RWPE2 (cell line): Measurements from ENCODE around the gene RPA3.

Experiments used
- ATAC-seq: fragments of 200-7000 bp; cut with Tn5 transposase; 3 replicates; pipeline ENCODE4 v1.9.1; 2021; ENCODE audit warnings: low read depth
- DNase-seq: peaks from one replicate; pipeline ENCODE4 v3.0.0-alpha.2; 2020; ENCODE audit warnings: low spot score
- H3K27ac ChIP-seq: fragments of 450-650 bp; 2 replicates; pipeline ENCODE4 v1.5.1; 2017; ENCODE audit warnings: mild to moderate bottlenecking; ENCODE audit not compliant: poor library complexity, severe bottlenecking
- H3K27me3 ChIP-seq: fragments of 250-450 bp; sonication (Bioruptor Pico); 2 replicates; pipeline ENCODE4 v1.5.1; 2021; ENCODE audit warnings: mild to moderate bottlenecking, moderate library complexity; ENCODE audit not compliant: insufficient read depth, poor library complexity, severe bottlenecking
- H3K36me3 ChIP-seq: fragments of 250-450 bp; sonication (Bioruptor Pico); 2 replicates; pipeline ENCODE4 v1.5.1; 2020; ENCODE audit warnings: low read depth, mild to moderate bottlenecking, moderate library complexity
- H3K4me1 ChIP-seq: fragments of 250-450 bp; sonication (Bioruptor Pico); 2 replicates; pipeline ENCODE4 v1.5.1; 2021; ENCODE audit warnings: mild to moderate bottlenecking, moderate library complexity; ENCODE audit not compliant: insufficient read depth, poor library complexity, severe bottlenecking
- H3K4me3 ChIP-seq: fragments of 250-450 bp; sonication (Bioruptor Pico); 2 replicates; pipeline ENCODE4 v1.5.1; 2021; ENCODE audit warnings: mild to moderate bottlenecking, moderate library complexity; ENCODE audit not compliant: severe bottlenecking
- H3K9me3 ChIP-seq: fragments of 250-450 bp; sonication (Bioruptor Pico); 2 replicates; pipeline ENCODE4 v1.5.1; 2021; ENCODE audit warnings: mild to moderate bottlenecking, moderate library complexity; ENCODE audit not compliant: severe bottlenecking
- TF ChIP-seq, protein P1 (sequence below): fragments of 450-650 bp; IDR thresholded peaks from one replicate; pipeline ENCODE4 v1.5.1; 2017; ENCODE audit warnings: mild to moderate bottlenecking, moderate library complexity; ENCODE audit not compliant: poor library complexity, severe bottlenecking

RPA3 gene

DNA sequence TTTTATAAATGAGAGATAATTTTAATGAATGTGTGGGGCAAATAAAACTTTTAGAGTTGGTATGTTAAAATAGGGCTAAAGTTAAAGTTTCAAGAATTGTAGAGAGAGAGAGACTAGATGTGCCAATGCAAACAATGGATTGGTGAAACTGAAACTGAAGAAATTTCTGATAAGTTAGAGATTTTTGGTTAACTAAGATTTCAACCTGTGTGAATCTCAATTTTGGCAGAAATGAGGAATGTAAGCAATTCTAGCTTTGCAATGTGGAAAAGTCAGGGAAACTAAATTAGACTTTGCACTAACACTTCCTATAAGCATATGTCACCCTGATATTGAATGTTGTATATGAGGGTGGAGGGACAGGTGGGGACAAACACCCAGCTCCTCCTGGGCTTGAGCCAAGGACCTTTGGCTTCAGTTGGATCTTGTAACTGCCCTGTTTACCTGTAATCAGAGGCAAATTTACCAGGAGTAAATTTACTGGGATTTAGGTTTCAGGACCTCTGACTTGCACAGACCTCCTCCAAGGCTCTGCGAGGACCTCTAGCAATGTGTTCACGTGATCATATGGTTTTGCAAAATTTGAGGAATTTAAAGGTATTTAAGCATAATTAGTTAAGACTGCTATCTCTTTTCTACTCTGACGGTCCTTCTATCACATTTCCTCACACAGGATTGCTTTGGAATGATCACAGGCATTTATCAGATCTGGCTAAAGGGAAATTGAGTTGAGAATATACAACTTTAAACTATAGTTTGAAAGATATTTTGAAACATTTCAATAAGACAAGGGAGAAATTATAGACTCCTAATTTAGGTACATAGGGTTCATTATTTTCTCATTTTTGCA, 33.1 kb upstream of the RPA3 start:
- no peaks in the 10 kb centered on the region for H3K9me3 ChIP-seq
- no peaks in the 10 kb centered on the region for H3K27me3 ChIP-seq
- ATAC-seq = no peak
- TF ChIP-seq, protein P1, sequence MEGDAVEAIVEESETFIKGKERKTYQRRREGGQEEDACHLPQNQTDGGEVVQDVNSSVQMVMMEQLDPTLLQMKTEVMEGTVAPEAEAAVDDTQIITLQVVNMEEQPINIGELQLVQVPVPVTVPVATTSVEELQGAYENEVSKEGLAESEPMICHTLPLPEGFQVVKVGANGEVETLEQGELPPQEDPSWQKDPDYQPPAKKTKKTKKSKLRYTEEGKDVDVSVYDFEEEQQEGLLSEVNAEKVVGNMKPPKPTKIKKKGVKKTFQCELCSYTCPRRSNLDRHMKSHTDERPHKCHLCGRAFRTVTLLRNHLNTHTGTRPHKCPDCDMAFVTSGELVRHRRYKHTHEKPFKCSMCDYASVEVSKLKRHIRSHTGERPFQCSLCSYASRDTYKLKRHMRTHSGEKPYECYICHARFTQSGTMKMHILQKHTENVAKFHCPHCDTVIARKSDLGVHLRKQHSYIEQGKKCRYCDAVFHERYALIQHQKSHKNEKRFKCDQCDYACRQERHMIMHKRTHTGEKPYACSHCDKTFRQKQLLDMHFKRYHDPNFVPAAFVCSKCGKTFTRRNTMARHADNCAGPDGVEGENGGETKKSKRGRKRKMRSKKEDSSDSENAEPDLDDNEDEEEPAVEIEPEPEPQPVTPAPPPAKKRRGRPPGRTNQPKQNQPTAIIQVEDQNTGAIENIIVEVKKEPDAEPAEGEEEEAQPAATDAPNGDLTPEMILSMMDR = no peak
- no peak overlapping the region for H3K27ac ChIP-seq
- H3K36me3 ChIP-seq = no peaks in the 10 kb centered on the region
- H3K4me1 ChIP-seq = no peaks in the 10 kb centered on the region
- DNase-seq = no peak
- no peak overlapping the region for H3K4me3 ChIP-seq

DNA sequence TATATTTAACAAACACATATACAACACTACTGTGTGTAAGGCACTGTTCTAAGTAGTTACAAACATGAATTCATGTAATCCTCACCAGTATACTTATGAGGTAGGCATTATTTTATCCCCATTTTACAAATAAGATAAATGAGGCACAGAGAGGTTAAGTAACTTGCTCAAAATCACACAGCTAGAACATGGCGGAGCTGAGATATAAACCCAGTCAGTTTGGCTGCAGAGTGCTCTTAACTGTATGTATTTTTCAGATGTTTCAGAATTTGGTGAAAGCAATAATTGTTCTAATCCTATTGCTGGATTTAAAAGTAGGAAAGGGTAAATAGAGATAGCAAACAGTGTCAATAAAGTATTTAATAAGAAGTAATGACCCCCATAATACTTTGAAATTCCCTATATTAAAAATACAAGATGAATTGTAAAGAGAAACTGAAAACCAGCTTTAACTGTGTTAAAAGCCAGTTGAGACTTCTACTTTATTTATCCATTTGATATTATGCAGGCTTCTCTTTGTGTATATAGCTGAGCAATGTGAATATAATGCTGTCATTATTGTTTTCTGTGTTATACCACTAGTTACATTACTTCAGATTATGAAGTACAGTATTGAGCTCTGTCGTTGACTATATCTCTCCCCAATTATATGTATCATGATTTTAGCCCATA, 32.3 kb upstream of the RPA3 start:
- ATAC-seq (no peak), DNase-seq (no peak)
- H3K36me3 ChIP-seq = no peaks in the 10 kb centered on the region
- H3K4me3 ChIP-seq = no peak overlapping the region
- no peak overlapping the region for H3K27ac ChIP-seq
- TF ChIP-seq, protein P1 = no peak
- H3K4me1 ChIP-seq = no peaks in the 10 kb centered on the region
- H3K9me3 ChIP-seq = no peaks in the 10 kb centered on the region
- H3K27me3 ChIP-seq = no peaks in the 10 kb centered on the region

DNA sequence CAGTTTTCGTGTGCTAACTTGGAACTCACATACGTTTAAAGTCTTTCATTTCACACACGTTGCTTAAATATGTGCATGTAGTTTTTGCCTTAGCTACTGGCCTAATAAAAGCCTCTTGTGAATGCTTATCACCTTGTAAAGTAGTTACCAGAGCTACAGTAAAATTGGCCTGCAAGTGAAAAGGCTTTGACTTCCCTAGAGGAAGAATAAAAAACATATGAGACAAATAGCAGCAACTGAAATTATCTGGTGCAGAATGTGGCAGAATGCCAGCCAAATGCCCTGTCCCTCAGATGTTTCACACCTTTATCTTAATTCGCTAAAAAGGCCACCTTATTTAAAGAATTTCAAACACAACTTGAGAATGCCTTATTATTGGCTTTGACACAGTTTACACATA, 28.1 kb upstream of the RPA3 start:
- no peak for ATAC-seq

DNA sequence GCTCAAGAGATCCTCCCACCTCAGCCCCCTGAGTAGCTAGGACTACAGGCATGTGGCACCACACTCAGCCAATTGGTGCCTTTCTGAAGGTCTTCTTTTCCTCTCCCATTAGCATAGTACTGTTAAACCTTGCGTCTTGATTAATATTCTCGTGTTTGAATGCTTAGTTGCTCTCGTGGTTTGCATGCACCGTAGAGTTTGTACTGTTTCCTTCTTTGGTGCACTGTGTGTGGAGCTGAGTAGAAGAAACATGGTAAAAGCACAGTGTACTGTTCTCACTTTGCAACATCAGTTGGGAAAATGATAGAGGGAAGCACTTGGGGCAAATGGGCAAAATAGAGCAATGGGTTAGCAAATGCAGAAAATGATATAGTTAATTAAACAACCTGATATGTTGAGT, 27.6 kb upstream of the RPA3 start:
- Histone ChIP-seq H3K27me3 (no peaks in the 10 kb centered on the region), H3K4me3 (no peak overlapping the region), H3K9me3 (no peaks in the 10 kb centered on the region), H3K36me3 (no peaks in the 10 kb centered on the region), H3K27ac (no peak overlapping the region), H3K4me1 (no peaks in the 10 kb centered on the region)
- TF ChIP-seq, protein P1 = no peak
- DNase-seq (no peak), ATAC-seq (no peak)

More for the DNA sequence above, 28.1 kb upstream of the RPA3 start:
- Histone ChIP-seq H3K9me3 (no peaks in the 10 kb centered on the region), H3K27me3 (no peaks in the 10 kb centered on the region), H3K4me1 (no peaks in the 10 kb centered on the region), H3K4me3 (no peak overlapping the region), H3K36me3 (no peaks in the 10 kb centered on the region), H3K27ac (no peak overlapping the region)
- TF ChIP-seq, protein P1 = no peak
- DNase-seq = no peak

DNA sequence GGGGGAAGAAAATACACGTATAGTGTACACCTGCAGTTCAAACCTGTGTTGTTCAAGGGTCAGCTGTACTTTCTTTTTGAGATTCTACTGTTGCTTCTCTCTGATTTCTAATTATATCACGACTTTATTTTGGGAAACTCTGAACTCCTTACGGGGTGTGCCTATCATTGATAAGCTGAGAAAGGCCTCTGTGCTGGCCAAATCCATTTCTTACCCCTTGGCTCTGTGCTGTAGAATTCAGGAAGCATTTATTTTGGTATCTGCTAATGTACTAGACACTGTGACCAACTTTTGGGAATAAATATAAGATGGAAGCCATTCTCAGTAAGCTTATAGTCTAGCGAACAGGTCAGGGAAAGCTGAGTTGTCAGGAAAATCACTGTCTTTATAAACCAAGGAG, 26.9 kb upstream of the RPA3 start:
- ATAC-seq (no peak), DNase-seq (no peak)
- Histone ChIP-seq H3K4me1 (no peaks in the 10 kb centered on the region), H3K36me3 (no peaks in the 10 kb centered on the region), H3K9me3 (no peaks in the 10 kb centered on the region), H3K27me3 (no peaks in the 10 kb centered on the region), H3K27ac (no peak overlapping the region), H3K4me3 (no peak overlapping the region)
- TF ChIP-seq, protein P1 = no peak
